HG03558 (cell line): ENCODE results near the gene TBCEL.
"Not testable (repeated sequence)": the region's sequence is repeated elsewhere in the genome, so short reads cannot be mapped to it uniquely, and the experiment has no call there.

Experiments
- ATAC-seq: cut with Tn5 transposase; IDR thresholded peaks from one replicate; pipeline ENCODE4 v1.9.1; 2021; ENCODE audit warnings: moderate number of reproducible peaks; ENCODE audit not compliant: unreplicated experiment; ENCODE audit errors: extremely low read depth

Gene TBCEL

DNA sequence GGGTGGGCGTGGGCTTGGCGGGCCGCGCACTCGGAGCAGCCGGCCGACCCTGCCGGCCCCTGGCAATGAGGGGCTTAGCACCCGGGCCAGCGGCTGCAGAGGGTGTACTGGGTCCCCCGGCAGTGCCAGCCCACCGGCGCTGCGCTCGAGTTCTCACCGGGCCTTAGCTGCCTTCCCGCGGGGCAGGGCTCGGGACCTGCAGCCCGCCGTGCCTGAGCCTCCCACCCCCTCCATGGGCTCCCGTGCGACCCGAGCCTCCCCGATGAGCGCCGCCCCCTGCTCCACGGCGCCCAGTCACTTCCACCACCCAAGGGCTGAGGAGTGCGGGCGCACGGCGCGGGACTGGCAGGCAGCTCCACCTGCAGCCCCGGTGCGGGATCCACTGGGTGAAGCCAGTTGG is 2.2 kb upstream of the TBCEL start:
- not testable (repeated sequence) for ATAC-seq

- ATAC-seq = no peak
These were observed 1.1 kb downstream of the TBCEL start for GRCh38 chr11:121024989-121025388.

- ATAC-seq = no peak
These were observed 5.3 kb downstream of the TBCEL start for GRCh38 chr11:121029153-121029552.

GRCh38 chr11:121029813-121030445 is 6.0 kb downstream of the TBCEL start:
- ATAC-seq = no peak

DNA sequence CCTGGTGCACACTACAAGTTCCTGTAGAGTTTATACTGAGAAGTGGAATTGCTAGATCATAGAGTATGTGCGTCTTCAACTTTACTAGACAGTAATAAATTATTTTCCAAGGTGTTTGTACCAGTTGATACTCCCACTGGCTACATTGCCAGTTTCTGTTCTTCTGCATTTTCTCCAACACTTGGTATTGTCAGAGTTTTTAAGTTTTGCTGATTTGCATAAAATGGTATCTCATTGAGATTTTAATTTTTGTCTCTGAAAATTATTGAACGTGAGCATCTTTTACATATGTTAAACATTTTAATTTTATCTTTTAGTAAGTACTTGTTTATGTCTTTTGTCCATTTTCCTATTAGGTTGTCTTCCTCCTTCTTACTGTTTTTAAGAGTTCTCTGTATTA is 7.3 kb downstream of the TBCEL start:
- ATAC-seq = no peak

GRCh38 chr11:121031648-121032047 is 7.7 kb downstream of the TBCEL start:
- ATAC-seq = not testable (repeated sequence)

- no peak for ATAC-seq
These were observed 8.6 kb downstream of the TBCEL start for GRCh38 chr11:121032546-121032945.

DNA sequence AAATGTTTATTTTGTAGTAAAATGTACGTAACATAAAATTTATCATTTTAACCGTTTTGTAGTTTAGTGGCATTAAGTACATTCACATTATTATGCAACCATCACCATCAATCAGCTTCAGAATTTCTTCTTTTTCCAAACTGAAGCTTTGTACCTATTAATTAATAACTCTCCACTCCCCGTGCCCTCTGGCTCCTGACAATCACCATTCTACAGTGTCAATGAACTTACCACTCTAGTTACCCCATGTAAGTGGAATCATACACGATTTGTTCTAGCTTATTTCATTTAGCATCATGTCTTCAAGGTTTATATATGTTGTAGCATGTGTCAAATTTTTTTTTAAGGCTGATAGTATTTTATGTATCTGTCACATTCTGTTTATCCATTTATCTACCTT is 9.7 kb downstream of the TBCEL start:
- no peak for ATAC-seq

- ATAC-seq = no peak
These were observed 11.4 kb downstream of the TBCEL start for GRCh38 chr11:121035169-121035755.

DNA sequence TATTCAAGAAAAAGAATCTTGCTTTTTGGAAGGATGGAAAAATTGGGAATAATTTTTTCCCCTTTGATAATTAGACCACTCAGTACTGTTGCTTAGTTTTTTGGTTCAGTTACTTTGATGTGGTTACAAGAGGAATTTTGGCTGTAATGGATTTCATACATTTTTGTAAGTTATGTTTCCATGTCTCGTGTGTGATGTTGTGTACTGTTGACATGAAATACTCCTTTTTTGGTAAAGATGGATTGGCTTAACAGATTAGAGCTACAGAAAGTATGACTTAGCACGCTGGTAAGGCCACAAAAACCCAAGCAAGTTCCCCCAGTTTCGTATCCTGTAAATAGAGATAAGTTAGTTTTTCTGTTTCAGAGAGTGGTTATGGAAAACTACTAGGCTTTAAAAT is 11.9 kb downstream of the TBCEL start:
- no peak for ATAC-seq

DNA sequence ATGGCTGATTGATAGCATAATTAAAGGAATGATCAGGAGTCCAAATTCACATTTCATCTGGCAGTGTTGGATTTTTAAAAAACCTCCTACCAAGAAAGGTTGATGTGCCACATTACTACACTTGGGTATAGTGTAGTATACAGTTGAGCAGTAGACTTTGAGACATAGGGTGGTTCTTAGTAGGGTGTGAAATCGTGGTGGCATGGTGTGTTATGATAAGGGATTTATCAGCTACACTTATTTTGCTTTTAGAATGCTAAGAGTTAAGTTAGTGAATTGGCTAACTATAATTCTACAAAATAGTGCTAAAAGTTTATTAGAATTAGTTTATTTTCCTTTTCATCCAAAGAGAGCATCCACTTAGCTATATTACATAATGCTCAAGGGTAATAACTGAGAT is 13.1 kb downstream of the TBCEL start:
- no peak for ATAC-seq

GRCh38 chr11:121038648-121039409 is 14.9 kb downstream of the TBCEL start:
- no peak for ATAC-seq

- ATAC-seq = no peak
These were observed 16.2 kb downstream of the TBCEL start for GRCh38 chr11:121039971-121040613.

DNA sequence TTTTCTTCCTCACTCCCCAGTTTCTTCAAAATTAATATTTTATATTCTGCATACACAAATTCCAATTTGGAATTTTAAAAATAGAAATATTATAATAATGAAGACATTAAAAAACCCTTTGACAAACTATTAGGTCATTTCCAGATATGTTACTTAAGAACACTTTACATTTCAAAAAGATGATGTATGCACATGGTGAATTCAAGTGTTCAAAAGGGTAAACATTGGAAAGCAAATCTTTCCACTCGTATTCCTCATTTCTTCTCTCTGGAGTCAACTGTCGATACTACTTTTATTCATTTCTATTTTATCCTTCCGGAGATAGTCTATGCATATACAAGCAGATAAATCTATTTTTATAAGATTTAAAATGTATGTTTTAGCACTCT is 16.7 kb downstream of the TBCEL start:
- ATAC-seq = no peak

GRCh38 chr11:121041072-121041471 is 17.2 kb downstream of the TBCEL start:
- no peak for ATAC-seq

- no peak for ATAC-seq
These were observed 18.4 kb downstream of the TBCEL start for GRCh38 chr11:121042296-121042695.

GRCh38 chr11:121047926-121048325 is 24.0 kb downstream of the TBCEL start:
- no peak for ATAC-seq

- ATAC-seq = no peak
These were observed 24.7 kb downstream of the TBCEL start for GRCh38 chr11:121048464-121049233.

DNA sequence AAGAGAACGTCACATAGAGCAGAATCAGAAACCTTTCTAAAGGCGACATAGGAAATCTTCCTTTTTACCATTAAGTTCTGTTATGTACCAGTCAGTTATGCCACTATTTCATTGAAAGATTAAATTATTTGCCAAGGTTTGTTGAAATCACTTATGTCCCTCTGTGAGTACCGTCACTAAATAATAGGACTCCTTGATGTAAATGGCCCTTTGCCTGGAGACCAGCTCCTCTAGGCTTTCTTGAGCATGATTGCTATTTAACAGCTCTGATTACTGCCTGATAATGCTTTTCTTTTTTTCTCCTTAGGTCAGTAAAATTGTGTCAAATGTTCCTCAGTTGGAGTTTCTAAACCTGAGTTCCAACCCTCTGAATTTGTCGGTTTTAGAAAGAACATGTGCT is 29.3 kb downstream of the TBCEL start:
- ATAC-seq = no peak

- ATAC-seq = no peak
These were observed 30.4 kb downstream of the TBCEL start for GRCh38 chr11:121054266-121054665.
